ENCODE data around the gene ELMOD2. TPM values are rescaled to one million over a fixed set of nuclear protein-coding genes. Genes with fewer than 3 reads are reported as not detected.

Gene ELMOD2
- total and polyA plus RNA-seq, 4 donors, result 6.6 to 20.0 (median 15.8) TPM

- no peak for TF ChIP-seq ATF3 (IDR thresholded peaks at IDR 0.05)
- no peak for TF ChIP-seq REST (IDR thresholded peaks at IDR 0.05)
- no peak for TF ChIP-seq FOXA1 (IDR thresholded peaks at IDR 0.05)
- no peak for TF ChIP-seq JUND (IDR thresholded peaks at IDR 0.05)
- no peak for TF ChIP-seq RXRA (IDR thresholded peaks at IDR 0.05)
Measured at GRCh38 chr4:140556372-140557085, 32.6 kb downstream of the ELMOD2 start (continued).

- Histone ChIP-seq H3K9me3 (ENCODE audit: control insufficient read depth in 4 of 4, low read length in 3 of 4) (no peaks in the 10 kb centered on the region), H3K27ac (ENCODE audit: low read depth in 1 of 2, low read length in 2 of 2) (no peak overlapping the region), H3K4me3 (ENCODE audit: low read depth in 1 of 3, low read length in 3 of 3) (no peak overlapping the region), H3K9ac (ENCODE audit: low read depth in 1 of 2, low read length in 2 of 2) (no peak overlapping the region), H3K27me3 (ENCODE audit: control insufficient read depth in 4 of 4, insufficient read depth in 4 of 4, low read length in 3 of 4) (no peaks in the 10 kb centered on the region), H3K4me1 (ENCODE audit: control insufficient read depth in 4 of 4, insufficient read depth in 4 of 4, low read length in 3 of 4) (no peaks in the 10 kb centered on the region), H3K36me3 (ENCODE audit: control insufficient read depth in 4 of 4, insufficient read depth in 3 of 4, low read depth in 1 of 4, low read length in 3 of 4) (no peaks in the 10 kb centered on the region)
- 94% methylated on average over 4 of the region's 4 CpGs for WGBS
- no peak for TF ChIP-seq TAF1 (conservative IDR thresholded peaks at IDR 0.05)
- TF ChIP-seq ATF3 (IDR thresholded peaks at IDR 0.05), result no peak
- TF ChIP-seq HNF4G (IDR thresholded peaks at IDR 0.05), result no peak
- TF ChIP-seq FOXA1 (IDR thresholded peaks at IDR 0.05), result no peak
- TF ChIP-seq RAD21 (IDR thresholded peaks at IDR 0.05), result no peak
- no peak for TF ChIP-seq RXRA (IDR thresholded peaks at IDR 0.05)
- no peak for TF ChIP-seq GABPA (IDR thresholded peaks at IDR 0.05 in 1 of 2, conservative IDR thresholded peaks at IDR 0.05 in 1 of 2)
- no peak for TF ChIP-seq YY1 (IDR thresholded peaks at IDR 0.05)
- no peak for TF ChIP-seq REST (IDR thresholded peaks at IDR 0.05)
- no peak for TF ChIP-seq EGR1 (IDR thresholded peaks at IDR 0.05; ENCODE audit: low read depth in 2 of 2)
- no peak for TF ChIP-seq MAX (IDR thresholded peaks at IDR 0.05)
- TF ChIP-seq NR2F2 (IDR thresholded peaks at IDR 0.05), result no peak
- TF ChIP-seq CTCF (IDR thresholded peaks at IDR 0.05; ENCODE audit: low read depth, low read length, missing input control), result no peak
- TF ChIP-seq HNF4A (conservative IDR thresholded peaks at IDR 0.05), result no peak
- no peak for TF ChIP-seq ZBTB33 (IDR thresholded peaks at IDR 0.05)
- TF ChIP-seq SP1 (IDR thresholded peaks at IDR 0.05), result no peak
- TF ChIP-seq JUND (IDR thresholded peaks at IDR 0.05), result no peak
- no peak for TF ChIP-seq FOXA2 (IDR thresholded peaks at IDR 0.05)
- DNase-seq (ENCODE audit: low spot score), result no peak
Measured at GRCh38 chr4:140557831-140558435, 34.0 kb downstream of the ELMOD2 start.

Measured in liver (tissue), 9 donors.